ENCODE data around the gene RPS6KA4.

GRCh38 chr11:64395545-64396078 is 36.6 kb downstream of the RPS6KA4 start:
- TF ChIP-seq CTCF (conservative IDR thresholded peaks at IDR 0.05; ENCODE audit: low read depth, low read length) (no peak), EZH2 (IDR thresholded peaks at IDR 0.05; ENCODE audit: borderline replicate concordance, low read depth, low read length, poor library complexity, severe bottlenecking) (no peak)

Data from A673 (cell line).